Measurements from ENCODE around the gene CD209. TPM values are rescaled to one million over a fixed set of nuclear protein-coding genes. Genes with fewer than 3 reads are reported as not detected.

CD209 gene
- total and polyA plus RNA-seq, 2 experiments from 2014 or later = not detected

DNA sequence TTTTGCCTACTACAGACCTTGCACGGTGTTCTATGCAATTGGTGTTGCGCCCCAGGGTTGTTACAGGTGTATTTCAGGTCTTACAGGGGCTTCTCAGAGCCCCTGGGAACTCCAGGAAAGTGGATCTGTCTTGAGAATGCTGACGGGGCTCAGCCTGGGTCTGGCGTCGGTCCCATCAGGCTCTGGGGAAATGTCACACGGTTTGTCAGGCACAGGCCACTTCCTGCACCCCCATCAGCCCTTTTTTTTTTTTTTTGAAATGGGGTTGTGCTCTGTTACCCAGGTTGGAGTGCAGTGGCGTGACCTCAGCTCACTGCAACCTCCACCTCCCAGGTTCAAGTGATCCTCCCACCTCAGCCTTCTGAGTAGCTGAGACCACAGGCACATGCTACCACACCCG lies 28.7 kb downstream of the CD209 start:
- no peaks in the 10 kb centered on the region for H3K4me1 ChIP-seq (ENCODE audit: insufficient read depth)
- no peak for TF ChIP-seq EZH2phosphoT487 (IDR thresholded peaks at IDR 0.05; ENCODE audit: low read depth, severe bottlenecking, unreplicated experiment)
- TF ChIP-seq EZH2 (IDR thresholded peaks at IDR 0.05; ENCODE audit: borderline replicate concordance) = no peak
- TF ChIP-seq, protein P1, sequence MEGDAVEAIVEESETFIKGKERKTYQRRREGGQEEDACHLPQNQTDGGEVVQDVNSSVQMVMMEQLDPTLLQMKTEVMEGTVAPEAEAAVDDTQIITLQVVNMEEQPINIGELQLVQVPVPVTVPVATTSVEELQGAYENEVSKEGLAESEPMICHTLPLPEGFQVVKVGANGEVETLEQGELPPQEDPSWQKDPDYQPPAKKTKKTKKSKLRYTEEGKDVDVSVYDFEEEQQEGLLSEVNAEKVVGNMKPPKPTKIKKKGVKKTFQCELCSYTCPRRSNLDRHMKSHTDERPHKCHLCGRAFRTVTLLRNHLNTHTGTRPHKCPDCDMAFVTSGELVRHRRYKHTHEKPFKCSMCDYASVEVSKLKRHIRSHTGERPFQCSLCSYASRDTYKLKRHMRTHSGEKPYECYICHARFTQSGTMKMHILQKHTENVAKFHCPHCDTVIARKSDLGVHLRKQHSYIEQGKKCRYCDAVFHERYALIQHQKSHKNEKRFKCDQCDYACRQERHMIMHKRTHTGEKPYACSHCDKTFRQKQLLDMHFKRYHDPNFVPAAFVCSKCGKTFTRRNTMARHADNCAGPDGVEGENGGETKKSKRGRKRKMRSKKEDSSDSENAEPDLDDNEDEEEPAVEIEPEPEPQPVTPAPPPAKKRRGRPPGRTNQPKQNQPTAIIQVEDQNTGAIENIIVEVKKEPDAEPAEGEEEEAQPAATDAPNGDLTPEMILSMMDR (IDR thresholded peaks at IDR 0.05; ENCODE audit: poor library complexity) = no peak
- H3K9me3 ChIP-seq (ENCODE audit: low read depth) = no peaks in the 10 kb centered on the region
- H3K27ac ChIP-seq = no peak overlapping the region
- 88% methylated on average over 8 of the region's 8 CpGs for WGBS (ENCODE audit: low lambda C conversion rate, missing lambda C conversion rate)
- peaks cover 3% of the 10 kb centered on the region for H3K27me3 ChIP-seq
- no peaks in the 10 kb centered on the region for H4K20me1 ChIP-seq (ENCODE audit: insufficient read depth, poor library complexity, severe bottlenecking)
- no peak for DNase-seq (ENCODE audit: low spot score)
- no peaks in the 10 kb centered on the region for H3K79me2 ChIP-seq
- no peaks in the 10 kb centered on the region for H3K36me3 ChIP-seq (replicated peaks; ENCODE audit: insufficient read depth, low read depth)
- no peak overlapping the region for H3K4me3 ChIP-seq
- H3K9me2 ChIP-seq (replicated peaks; ENCODE audit: insufficient read depth) = no peaks in the 10 kb centered on the region
- H3K4me2 ChIP-seq = no peak overlapping the region
- H2AFZ ChIP-seq = no peak overlapping the region

DNA sequence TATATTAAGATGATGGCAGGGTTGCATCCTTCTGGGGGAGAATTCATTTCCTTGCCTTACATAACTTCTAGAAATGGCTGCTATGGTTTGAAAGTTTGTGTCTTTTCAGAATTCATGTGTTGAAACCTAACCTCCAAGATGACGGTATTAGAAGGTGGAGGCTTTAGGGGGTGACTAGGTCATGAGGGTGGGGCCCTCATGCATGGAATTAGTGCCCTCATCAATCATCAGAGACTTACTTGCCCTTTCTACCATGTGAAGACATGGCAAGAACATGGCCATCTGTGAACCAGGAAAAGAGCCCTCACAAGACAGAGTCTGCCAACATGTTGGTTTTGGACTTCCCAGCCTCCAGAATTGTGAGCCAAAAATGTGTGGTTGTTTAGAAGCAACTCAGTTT lies 30.6 kb downstream of the CD209 start:
- H3K9me3 ChIP-seq (ENCODE audit: low read depth) = no peaks in the 10 kb centered on the region
- 83% methylated on average over 1 of the region's 1 CpG for WGBS (ENCODE audit: low lambda C conversion rate, missing lambda C conversion rate)

GRCh38 chr19:7715671-7716070 lies 31.7 kb downstream of the CD209 start:
- DNase-seq (ENCODE audit: low spot score) = no peak
- 93% methylated on average over 1 of the region's 1 CpG for WGBS (ENCODE audit: low lambda C conversion rate, missing lambda C conversion rate)
- Histone ChIP-seq H3K9me2 (replicated peaks; ENCODE audit: insufficient read depth) (no peaks in the 10 kb centered on the region), H3K4me2 (no peak overlapping the region), H3K4me1 (ENCODE audit: insufficient read depth) (no peaks in the 10 kb centered on the region), H2AFZ (no peak overlapping the region), H3K27me3 (no peaks in the 10 kb centered on the region), H3K79me2 (no peaks in the 10 kb centered on the region), H3K27ac (no peak overlapping the region), H3K36me3 (replicated peaks; ENCODE audit: insufficient read depth, low read depth) (no peaks in the 10 kb centered on the region), H3K4me3 (no peak overlapping the region), H3K9me3 (ENCODE audit: low read depth) (no peaks in the 10 kb centered on the region), H4K20me1 (ENCODE audit: insufficient read depth, poor library complexity, severe bottlenecking) (no peaks in the 10 kb centered on the region)
- TF ChIP-seq EZH2phosphoT487 (IDR thresholded peaks at IDR 0.05; ENCODE audit: low read depth, severe bottlenecking, unreplicated experiment) = no peak
- TF ChIP-seq EZH2 (IDR thresholded peaks at IDR 0.05; ENCODE audit: borderline replicate concordance) = no peak
- TF ChIP-seq, protein P1 (IDR thresholded peaks at IDR 0.05; ENCODE audit: poor library complexity) = no peak

More for the DNA sequence above, 30.6 kb downstream of the CD209 start:
- no peaks in the 10 kb centered on the region for H3K4me1 ChIP-seq (ENCODE audit: insufficient read depth)
- no peaks in the 10 kb centered on the region for H3K79me2 ChIP-seq
- no peak for DNase-seq (ENCODE audit: low spot score)
- H2AFZ ChIP-seq = no peak overlapping the region
- TF ChIP-seq, protein P1 (IDR thresholded peaks at IDR 0.05; ENCODE audit: poor library complexity) = no peak
- TF ChIP-seq EZH2 (IDR thresholded peaks at IDR 0.05; ENCODE audit: borderline replicate concordance) (no peak), EZH2phosphoT487 (IDR thresholded peaks at IDR 0.05; ENCODE audit: low read depth, severe bottlenecking, unreplicated experiment) (no peak)
- no peaks in the 10 kb centered on the region for H4K20me1 ChIP-seq (ENCODE audit: insufficient read depth, poor library complexity, severe bottlenecking)
- no peaks in the 10 kb centered on the region for H3K9me2 ChIP-seq (replicated peaks; ENCODE audit: insufficient read depth)
- no peaks in the 10 kb centered on the region for H3K36me3 ChIP-seq (replicated peaks; ENCODE audit: insufficient read depth, low read depth)
- H3K27me3 ChIP-seq = no peaks in the 10 kb centered on the region
- no peak overlapping the region for H3K27ac ChIP-seq
- H3K4me2 ChIP-seq = no peak overlapping the region
- H3K4me3 ChIP-seq = no peak overlapping the region

DNA sequence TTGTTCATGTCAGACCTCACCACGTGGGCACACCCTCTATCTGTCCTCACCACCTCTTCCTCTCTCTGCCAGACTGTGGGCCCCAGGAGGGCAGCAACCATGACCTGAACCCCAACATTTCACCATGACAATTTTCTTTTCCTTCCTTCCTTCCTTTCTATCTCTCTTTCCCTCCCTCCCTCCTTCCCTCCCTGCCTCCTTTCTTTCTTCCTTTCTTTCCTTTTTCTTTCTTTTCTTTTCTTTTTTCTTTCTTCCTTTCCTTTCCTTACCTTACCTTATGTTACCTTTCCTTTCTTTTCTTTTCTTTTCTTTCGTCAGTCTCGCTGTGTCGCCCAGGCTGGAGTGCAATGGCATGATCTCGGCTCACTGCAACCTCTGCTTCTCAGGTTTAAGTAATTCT lies 36.7 kb downstream of the CD209 start:
- H3K79me2 ChIP-seq = no peaks in the 10 kb centered on the region
- no peak overlapping the region for H3K27ac ChIP-seq
- H3K9me2 ChIP-seq (replicated peaks; ENCODE audit: insufficient read depth) = no peaks in the 10 kb centered on the region
- no peaks in the 10 kb centered on the region for H3K36me3 ChIP-seq (replicated peaks; ENCODE audit: insufficient read depth, low read depth)
- H3K4me2 ChIP-seq = no peak overlapping the region
- no peak for DNase-seq (ENCODE audit: low spot score)
- TF ChIP-seq EZH2phosphoT487 (IDR thresholded peaks at IDR 0.05; ENCODE audit: low read depth, severe bottlenecking, unreplicated experiment) = no peak
- no peak for TF ChIP-seq EZH2 (IDR thresholded peaks at IDR 0.05; ENCODE audit: borderline replicate concordance)
- TF ChIP-seq, protein P1 (IDR thresholded peaks at IDR 0.05; ENCODE audit: poor library complexity) = no peak
- H3K4me1 ChIP-seq (ENCODE audit: insufficient read depth) = no peaks in the 10 kb centered on the region
- no peaks in the 10 kb centered on the region for H4K20me1 ChIP-seq (ENCODE audit: insufficient read depth, poor library complexity, severe bottlenecking)
- WGBS (ENCODE audit: low lambda C conversion rate, missing lambda C conversion rate) = 79% methylated on average over 5 of the region's 5 CpGs
- H3K9me3 ChIP-seq (ENCODE audit: low read depth) = no peaks in the 10 kb centered on the region
- no peak overlapping the region for H2AFZ ChIP-seq
- no peaks in the 10 kb centered on the region for H3K27me3 ChIP-seq
- H3K4me3 ChIP-seq = no peak overlapping the region

Measured in hepatocyte (in vitro differentiated cells).